HG03103 (cell line): ENCODE measurements around the gene TAMALIN.

Source experiments
- ATAC-seq: cut with Tn5 transposase; IDR thresholded peaks from one replicate; pipeline ENCODE4 v1.9.1; 2021; ENCODE audit warnings: low read depth; ENCODE audit not compliant: unreplicated experiment

TAMALIN gene

DNA sequence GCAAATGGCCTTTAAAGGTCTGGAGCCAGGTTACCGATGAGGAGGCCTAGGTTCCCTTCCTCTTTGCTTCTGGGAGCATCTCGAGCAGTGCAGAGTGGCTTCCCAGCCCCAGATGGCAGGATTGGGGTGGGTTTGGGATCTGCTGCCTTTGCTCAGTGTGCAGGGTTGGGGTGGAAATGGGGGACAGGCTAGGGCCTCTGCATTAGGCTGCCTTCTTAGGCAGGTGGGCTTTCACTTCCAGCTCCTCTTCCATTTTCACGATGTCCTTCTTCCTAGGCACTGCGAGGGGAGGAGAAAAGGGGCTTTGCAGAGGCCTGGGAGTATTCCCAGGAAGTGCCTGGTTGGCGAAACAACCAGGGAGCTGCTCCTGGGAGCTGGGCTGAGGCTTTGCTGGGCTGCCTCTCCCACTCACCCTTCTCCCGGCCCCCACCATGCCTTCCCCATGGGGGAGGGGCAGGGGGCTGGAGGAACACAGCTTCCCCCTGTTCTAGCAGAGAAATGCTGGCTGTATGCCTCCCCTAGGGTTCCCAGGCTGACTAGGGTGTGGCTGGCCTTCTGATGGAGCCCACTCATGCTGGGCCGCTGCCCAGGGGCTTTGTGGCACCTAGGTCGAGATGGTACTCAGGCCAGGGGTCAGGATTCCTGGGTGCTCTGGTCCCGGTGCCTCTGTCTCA lies 46.9 kb downstream of the TAMALIN start:
- ATAC-seq = no peak

DNA sequence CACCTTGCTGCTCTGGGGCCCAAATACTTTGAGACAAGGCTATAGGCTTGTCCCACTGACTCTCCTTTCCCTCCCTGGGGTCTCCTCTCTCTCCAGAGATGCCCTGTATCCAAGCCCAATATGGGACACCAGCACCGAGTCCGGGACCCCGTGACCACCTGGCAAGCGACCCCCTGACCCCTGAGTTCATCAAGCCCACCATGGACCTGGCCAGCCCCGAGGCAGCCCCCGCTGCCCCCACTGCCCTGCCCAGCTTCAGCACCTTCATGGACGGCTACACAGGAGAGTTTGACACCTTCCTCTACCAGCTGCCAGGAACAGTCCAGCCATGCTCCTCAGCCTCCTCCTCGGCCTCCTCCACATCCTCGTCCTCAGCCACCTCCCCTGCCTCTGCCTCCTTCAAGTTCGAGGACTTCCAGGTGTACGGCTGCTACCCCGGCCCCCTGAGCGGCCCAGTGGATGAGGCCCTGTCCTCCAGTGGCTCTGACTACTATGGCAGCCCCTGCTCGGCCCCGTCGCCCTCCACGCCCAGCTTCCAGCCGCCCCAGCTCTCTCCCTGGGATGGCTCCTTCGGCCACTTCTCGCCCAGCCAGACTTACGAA lies 47.6 kb downstream of the TAMALIN start:
- no peak for ATAC-seq

DNA sequence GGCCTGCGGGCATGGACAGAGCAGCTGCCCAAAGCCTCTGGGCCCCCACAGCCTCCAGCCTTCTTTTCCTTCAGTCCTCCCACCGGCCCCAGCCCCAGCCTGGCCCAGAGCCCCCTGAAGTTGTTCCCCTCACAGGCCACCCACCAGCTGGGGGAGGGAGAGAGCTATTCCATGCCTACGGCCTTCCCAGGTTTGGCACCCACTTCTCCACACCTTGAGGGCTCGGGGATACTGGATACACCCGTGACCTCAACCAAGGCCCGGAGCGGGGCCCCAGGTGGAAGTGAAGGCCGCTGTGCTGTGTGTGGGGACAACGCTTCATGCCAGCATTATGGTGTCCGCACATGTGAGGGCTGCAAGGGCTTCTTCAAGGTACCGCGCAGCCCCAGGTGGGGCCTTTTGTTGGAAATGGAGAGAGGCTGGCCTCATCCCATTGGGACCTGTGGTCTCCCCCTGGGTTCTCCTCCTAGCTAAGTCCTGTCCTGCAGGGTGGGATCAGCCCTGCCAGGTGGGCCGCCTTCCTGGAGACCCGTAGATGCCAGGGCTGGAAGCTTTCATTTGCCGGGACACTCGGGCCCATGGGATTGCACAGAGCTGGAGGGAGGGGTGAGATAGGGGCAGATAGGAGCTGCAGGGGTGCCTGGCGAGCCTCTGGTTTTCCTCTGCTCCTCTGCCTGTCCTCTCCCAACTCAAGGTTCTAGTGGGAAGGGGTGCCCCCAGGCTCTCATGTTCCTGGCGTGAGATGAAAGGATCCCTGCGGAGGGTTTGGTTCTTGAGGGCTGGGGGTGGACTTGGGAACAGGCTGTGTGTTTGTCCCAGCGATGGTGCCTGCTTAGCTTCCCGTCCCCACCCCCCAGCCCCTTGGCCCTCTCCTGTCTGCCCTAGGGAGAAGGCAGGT lies 48.3 kb downstream of the TAMALIN start:
- no peak for ATAC-seq

DNA sequence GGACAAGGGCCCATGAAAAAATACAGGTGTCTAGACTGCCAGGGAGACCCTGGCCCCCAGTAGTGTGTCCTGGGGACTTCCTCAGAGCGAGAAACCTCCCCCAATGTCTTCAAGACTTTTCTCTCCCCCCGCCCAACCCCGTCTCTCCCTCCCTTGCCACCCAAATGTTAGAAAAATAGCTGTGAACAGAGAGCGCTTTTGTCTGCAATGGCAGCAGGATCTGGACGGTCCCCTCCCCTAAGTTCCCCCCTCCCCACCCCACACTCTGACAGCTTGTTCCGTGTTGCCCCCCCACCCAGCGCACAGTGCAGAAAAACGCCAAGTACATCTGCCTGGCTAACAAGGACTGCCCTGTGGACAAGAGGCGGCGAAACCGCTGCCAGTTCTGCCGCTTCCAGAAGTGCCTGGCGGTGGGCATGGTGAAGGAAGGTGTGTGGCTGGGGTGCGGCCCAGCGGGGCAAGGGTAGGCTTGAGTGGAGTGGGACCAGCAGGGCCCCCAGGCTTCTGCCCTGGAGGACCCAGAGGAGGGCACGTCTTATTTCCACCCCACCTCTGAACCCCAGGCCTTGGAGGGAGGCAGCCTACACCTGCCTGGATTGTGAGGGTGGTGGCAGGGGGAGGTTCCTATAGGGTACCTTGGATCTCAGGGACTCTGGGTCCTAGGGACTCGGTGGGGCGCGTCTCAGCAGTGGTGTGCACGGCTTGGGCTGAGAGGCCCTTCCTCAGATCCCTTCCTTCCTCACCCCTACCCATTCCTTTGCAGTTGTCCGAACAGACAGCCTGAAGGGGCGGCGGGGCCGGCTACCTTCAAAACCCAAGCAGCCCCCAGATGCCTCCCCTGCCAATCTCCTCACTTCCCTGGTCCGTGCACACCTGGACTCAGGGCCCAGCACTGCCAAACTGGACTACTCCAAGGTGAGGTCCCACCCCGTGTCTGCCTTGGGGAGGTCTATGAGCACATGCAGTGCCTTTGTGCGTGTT lies 49.3 kb downstream of the TAMALIN start:
- ATAC-seq = no peak

DNA sequence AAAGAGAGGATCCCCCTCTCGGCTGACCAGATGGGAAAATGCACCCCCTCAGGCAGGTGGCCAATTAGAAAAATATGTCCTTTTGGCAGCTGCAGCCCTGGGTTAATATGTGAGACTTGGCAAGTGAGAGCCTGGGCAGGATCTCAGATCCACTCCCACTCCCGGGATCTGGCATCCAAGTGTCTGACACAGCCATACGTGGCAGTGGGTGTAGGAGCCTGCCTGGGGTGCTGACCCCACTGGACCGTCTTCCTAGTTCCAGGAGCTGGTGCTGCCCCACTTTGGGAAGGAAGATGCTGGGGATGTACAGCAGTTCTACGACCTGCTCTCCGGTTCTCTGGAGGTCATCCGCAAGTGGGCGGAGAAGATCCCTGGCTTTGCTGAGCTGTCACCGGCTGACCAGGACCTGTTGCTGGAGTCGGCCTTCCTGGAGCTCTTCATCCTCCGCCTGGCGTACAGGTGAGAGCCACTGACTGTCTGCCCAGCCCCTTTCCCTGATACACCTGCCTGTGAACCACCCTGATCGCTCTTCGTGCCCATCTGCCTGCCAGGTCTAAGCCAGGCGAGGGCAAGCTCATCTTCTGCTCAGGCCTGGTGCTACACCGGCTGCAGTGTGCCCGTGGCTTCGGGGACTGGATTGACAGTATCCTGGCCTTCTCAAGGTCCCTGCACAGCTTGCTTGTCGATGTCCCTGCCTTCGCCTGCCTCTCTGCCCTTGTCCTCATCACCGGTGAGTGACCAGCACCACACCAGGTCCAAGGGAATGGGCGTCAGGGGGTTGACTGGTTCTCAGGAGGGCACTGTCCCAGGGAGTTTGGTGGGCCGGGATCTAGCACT lies 50.3 kb downstream of the TAMALIN start:
- ATAC-seq = no peak

DNA sequence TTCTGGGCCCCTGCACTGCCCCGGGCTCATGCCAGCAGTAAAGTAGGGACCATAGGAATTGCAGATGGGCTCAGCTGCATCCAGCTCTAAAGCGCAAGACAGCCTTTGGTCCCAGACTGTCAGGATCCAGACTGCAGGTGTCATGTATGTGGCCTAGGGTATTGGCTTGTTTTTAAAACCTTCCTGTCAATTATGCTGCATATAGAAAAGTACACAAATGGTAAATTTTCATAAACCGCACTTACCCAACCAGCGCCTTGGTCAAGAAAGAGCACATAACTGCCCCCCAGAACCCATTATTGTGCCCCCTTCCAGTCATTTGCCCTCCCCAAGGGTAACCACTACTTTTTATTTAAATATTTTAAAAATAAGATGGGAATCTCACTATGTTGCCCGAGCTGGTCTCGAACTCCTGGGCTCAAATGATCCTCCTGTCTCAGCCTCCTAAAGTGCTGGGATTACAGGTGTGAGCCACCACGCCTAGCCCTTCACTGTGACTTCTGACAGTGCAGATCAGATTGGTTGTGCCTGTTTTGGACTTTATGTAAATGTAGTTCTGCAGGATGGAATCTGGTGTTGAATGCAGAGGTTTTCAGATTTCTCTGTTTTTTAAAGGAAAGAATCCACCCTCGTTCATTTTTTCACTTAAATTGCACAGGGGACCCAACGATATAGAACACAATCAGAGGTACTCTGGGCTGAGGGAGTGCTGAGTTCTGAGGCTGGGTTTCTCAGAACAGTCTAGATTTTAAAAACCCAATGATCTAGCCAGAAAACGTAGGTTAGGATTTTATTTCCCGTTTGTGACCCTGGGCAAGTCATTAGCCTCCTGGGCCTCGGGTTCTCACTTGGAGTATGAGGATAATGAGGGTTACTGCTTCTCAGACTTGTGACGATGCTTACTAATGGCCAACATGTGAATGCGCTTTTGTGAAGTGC lies 51.2 kb downstream of the TAMALIN start:
- no peak for ATAC-seq

DNA sequence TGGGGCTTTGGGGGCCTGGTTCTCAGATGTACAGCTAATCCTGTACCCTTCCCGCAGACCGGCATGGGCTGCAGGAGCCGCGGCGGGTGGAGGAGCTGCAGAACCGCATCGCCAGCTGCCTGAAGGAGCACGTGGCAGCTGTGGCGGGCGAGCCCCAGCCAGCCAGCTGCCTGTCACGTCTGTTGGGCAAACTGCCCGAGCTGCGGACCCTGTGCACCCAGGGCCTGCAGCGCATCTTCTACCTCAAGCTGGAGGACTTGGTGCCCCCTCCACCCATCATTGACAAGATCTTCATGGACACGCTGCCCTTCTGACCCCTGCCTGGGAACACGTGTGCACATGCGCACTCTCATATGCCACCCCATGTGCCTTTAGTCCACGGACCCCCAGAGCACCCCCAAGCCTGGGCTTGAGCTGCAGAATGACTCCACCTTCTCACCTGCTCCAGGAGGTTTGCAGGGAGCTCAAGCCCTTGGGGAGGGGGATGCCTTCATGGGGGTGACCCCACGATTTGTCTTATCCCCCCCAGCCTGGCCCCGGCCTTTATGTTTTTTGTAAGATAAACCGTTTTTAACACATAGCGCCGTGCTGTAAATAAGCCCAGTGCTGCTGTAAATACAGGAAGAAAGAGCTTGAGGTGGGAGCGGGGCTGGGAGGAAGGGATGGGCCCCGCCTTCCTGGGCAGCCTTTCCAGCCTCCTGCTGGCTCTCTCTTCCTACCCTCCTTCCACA lies 52.0 kb downstream of the TAMALIN start:
- no peak for ATAC-seq

DNA sequence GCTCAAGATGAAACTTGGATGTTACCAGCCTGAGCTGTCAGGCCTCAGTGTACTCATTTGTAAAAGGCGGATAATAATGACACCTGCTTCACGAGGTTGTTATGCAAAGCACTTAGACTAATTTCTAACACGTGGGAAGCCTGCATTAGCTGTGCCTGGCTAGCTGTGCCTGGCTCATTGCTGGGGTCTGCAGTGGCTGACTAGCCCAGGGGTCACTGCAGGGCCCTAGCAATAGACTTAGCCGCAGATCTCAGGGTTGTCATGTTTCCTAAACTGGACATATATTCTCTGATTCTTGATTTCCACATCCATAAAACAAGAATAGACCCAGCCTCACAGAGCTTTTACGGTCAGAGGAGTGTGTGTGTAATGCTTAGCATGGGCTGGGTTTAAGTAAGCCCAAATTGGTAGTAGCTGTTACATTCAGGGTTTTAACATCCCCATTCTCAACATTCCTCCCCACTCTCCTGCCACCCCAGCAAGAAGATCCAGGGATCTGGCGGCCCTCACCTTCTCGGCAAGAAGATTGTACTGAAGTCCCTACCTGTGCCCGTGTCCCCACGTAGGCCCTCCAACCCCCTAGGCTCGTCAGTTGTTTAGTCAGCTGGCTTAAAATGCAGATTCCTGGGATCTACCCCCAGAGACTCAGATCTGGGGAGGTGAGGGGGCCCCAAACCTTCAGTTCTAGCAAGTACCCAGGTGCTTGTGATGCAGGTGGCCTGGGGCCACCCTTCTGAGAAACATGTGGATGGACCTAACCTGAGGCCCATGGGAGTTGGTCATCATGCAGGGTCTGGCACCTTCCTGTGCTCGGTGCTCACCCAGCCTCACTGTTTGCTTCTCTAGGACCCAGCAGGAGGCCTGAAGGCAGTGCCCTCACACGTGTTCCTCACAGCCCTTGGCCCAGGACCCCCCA lies 53.1 kb downstream of the TAMALIN start:
- no peak for ATAC-seq

DNA sequence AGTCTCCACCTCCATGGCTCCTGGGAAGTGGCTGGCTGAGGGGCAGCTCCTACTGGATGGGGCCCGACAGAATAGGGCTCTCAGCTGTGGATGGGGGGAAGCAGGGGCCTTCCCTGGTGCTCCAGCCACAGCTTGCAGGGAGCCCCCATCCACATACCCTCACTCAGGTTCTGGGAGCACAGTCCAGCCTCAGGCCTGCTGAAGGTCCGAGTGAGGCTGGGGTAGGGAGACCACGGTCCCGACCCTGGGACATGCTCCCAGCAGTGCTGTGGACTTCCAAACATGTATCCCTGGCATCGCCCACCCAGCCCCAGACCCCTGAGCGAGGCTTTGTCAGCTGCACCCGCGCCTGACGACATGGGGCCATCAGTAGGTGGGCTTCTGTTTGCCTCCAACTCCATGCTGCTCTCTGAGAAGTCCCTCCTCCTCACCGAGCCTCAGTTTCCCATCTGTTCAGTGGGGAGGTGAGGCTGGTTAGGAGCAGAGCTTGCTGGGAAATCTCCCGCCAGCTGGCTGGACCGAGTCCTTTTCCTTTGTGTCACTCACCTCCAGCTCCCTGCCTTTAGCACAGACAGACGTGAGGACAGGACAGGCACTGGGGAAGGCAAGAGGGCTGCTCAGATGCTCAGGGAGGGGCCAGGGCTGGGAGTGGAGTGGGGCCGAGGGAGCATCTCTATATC lies 53.9 kb downstream of the TAMALIN start:
- ATAC-seq = no peak

DNA sequence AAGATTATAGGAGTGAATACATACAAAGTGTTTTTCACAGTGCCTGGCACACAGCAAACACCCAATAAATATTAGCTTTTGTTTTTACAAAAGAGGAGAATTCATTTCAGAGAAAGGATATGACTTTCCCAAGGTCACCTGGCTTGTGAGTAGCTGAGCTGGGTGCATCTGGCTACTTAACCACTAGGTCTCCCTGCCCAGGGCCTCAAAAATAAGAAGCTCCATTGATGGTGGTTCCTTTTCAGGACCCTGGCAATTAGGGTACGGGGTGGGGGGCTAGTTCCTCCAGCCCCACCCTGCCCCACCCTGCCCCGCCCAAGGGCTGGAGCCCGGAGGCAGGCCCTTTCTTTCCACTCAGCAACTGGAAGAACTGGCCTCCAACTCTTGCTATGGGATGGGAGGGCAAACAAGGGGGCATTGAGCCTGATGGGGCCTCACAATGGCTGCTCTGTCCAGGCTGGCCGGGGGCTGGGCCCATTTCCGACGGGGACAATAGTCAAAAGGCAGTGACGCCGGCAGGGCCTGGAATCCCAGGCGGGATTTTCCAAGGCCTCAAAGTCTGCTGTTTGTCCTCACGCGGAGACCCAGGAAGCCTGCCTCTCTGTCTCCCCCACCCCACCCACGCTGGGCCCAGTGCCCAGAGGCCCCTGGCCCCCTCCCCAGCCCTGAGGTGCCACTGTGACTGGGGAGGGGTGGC lies 54.9 kb downstream of the TAMALIN start:
- ATAC-seq = no peak

DNA sequence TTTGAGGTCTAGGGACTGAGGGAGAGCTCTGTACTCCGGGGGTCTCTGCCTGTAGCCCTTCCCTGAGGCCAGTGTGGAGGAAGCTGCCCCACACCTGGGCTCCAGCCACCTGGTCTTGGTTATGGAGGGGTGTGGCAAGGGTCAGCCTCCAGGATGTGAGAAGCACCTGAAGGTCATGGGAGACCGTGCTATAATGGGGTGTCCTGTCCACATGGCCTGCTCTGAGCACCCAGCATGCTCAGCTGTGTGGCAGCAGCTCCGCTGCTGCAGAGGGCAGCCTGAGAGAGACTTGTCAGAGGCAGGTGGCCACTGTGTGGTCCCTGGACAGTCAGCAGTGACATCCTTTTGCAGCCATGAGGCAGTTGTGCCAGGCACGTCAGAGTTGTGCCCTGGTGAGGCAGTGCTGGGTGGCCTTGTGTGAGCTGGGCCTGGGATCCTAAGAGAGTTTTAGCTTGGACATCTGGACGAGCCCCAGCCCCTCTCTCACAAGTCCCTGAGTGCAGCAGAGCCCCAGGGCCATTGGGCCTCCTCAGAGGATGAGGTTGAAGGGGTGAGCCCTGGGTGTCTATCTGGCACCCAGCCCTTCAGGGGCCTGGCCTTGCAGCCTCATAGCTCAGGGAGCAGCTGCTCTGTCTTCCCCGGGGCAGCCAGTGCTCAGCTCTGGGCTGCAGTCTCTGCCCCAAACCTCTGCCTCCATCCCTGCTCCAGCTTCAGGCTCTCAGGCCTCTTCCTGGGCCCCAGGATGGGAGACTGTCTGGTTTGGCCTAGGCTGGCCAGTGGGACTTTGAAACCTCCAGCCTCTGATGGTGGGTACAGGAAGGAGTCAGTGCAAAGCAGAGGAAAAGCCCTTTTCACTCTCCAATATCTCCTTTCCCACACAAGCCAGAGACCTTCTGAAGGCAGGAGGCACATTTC lies 55.7 kb downstream of the TAMALIN start:
- no peak for ATAC-seq

DNA sequence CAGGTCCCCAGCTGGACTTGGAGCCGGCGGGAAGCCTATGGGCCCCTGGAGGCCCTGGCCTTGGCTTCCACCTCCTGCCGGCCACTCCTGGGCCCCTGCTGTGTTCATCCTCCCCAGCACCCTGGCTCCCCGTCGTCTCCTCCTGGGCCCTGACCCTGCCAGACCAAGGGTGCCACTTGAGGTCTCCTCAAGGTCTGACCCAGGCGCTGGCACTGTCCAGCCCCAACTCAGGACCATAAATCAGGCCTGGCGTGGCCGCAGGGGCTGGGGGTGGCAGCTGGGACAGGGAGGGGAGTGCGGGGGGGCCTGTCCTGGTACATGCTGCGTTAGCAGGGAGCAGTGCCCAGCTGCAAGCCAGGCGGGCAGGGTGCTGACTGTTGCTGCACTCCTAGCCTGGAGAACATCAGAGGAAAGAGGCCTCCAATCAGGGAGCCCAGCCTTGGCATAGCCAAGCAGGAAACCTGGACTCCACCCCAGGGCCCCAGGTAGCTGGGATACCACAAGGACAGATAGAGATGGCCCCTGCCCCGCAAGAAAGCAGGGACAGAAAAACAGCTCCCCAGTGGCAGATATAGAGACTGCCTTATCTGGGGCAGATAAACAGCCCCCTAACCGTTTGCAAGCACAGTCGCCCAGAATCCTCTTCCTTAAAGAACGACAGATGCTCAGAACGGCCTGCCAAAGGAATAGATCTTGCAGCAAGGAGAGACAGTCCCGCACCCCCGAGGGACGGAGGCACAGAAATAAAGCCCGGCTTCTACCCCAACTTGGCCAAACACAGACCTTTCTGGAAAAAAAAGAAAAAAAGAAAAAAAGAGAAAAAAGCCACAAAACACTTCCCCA lies 56.6 kb downstream of the TAMALIN start:
- no peak for ATAC-seq

DNA sequence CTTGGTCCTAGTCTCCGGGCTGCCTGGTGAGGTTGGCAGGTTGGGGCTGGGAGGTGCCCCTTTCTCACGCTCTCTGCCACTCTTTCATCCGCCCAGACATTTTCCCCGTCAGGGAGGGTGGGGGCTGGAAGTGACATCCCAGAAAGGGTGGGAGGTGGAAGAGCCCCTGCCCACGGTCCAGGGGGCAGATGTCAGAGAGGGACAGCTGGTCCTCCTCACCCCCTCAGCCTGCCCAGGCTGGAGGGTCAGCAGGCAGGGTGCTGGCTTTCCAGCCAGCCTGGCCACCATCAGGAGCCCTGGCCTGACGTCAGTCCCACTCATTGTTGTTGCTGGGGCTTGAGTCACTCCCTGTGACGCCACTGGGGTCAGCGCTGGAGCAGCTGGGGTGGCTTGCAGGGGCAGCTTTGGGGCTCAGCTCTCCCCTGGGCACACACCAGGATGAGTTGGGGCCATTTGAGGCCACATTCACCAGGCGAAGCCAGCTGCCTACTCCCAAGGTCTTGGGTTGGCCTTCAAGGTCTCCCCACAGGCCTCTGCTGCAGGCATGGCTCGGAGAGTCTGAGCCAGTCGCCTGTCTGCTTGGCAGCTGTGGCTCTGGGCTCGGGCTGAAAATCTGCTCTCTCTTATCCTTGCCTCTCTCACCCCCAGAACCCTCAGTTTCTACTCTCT lies 57.4 kb downstream of the TAMALIN start:
- no peak for ATAC-seq
